Measurements from ENCODE around the gene CKMT2. TPM values are rescaled to one million over a fixed set of nuclear protein-coding genes. Genes with fewer than 3 reads are reported as not detected.

CKMT2 gene
- total and polyA plus RNA-seq, 2 of the 8 experiments (the other 6 are each of a cell fraction or from before 2014, with no cell fraction given): 2.4 to 5.0 TPM

DNA sequence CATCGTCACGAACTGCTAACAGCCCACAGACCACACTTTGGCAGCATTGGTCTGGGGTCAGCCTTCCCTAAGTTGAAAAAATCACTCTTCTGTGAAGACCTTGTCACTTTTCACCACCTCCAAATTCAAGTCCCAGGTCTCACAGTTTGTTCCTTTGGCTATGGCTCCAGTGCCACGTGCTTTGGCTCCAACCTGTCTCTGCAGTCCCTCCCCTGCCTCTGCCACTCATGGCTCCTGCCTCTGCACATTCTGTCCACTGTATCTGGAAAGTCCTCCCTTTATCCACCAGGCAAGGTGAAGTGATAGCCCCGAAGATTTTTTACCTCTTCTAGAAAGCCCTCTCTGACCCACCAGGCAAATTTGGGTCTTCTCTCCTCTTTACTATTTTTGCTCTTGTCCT is 5.3 kb downstream of the CKMT2 start (continued):
- no peak for TF ChIP-seq CHD7 (IDR thresholded peaks at IDR 0.05; ENCODE audit: insufficient replicate concordance, low read length)
- no peak for TF ChIP-seq TEAD4 (IDR thresholded peaks at IDR 0.05; ENCODE audit: low read depth, low read length)
- TF ChIP-seq TBP (IDR thresholded peaks at IDR 0.05; ENCODE audit: low read depth, low read length): no peak
- TF ChIP-seq GTF2F1 (IDR thresholded peaks at IDR 0.05; ENCODE audit: borderline replicate concordance, low read depth, low read length): no peak
- no peak for TF ChIP-seq NRF1 (IDR thresholded peaks at IDR 0.05; ENCODE audit: low read depth, low read length)
- no peak for TF ChIP-seq KDM1A (IDR thresholded peaks at IDR 0.05; ENCODE audit: borderline replicate concordance, low read length)

All from H1 (cell line).